Bronchus fibroblast of lung (primary cell): ENCODE data around the gene GRIP2. TPM values are rescaled to one million over a fixed set of nuclear protein-coding genes. Genes with fewer than 3 reads are reported as not detected.

ENCODE experiments used
- total RNA-seq: library from RNA; depleted of rRNA; stranded (reverse); fragments of >200 nt; gene quantifications from 2 replicates; pipeline ENCODE4 v1.2.3, GENCODE V29; 2015

GRIP2 gene
- total RNA-seq = not detected in 2 replicates

DNA sequence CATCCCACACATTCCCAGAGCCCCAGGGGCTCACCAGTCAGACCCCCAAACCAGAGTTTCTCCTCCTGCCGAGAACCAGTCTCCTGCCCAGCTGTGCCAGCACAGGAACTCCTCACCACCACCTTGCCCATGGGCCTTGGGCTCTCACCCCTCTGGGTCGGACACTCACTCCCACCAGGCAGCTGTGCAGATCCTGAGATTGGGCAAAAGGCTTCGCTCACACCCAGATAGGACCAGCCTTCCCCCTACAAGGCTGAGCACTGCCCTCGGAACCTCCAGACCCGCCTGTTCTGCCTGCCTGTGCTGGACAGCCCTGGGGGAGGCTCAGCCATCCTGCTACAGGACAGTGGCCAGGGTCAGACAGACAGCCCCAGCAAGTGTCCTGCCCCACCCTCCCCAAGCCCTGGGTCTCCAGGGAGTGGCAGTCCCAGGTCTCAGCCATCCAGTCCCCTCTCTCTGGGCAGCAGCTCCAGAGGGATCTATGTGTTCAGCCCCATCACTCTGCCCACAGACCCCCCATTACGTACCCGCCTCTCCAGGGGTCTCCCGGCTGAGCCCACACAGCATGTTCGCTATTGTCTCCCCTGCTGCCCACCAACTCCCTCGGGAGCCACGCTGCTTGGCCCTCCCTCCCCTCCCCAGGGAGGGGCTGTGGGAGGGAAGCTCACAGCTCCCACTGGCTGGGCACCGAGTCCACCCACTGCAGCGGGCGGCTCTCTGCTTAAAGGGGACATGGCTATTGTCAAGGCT, at the start of gene GRIP2:
GRIP2 (minus strand) TSS at position 601 of the 750 bp plus-strand sequence; CDS start at position 567, 34 bp downstream.

Other genes with a start within 250 kb of the GRIP2 start
- 4.5 and 5.7 TPM in 2 replicates for gene SLC6A6, start 137.7 kb downstream of the GRIP2 start, total RNA-seq
- gene CCDC174, start 111.4 kb upstream of the GRIP2 start, total RNA-seq = 4.8 and 4.9 TPM in 2 replicates
- not detected in 2 replicates for gene C3orf20, start 134.8 kb upstream of the GRIP2 start, total RNA-seq